Nephron progenitor cell (in vitro differentiated cells): ENCODE results near the gene PPM1N.

Experiments used
- DNase-seq: peaks from one replicate; pipeline ENCODE4 v3.0.0; 2021
- H3K27ac Mint-ChIP-seq: 2 replicates; pipeline ENCODE4 v1.8.0; 2021; ENCODE audit warnings: mild to moderate bottlenecking, moderate library complexity, mixed read lengths
- H3K27me3 Mint-ChIP-seq: 2 replicates; pipeline ENCODE4 v1.8.0; 2021; ENCODE audit warnings: mild to moderate bottlenecking, low read depth, mixed read lengths; ENCODE audit not compliant: poor library complexity
- H3K36me3 Mint-ChIP-seq: 2 replicates; pipeline ENCODE4 v1.8.0; 2021; ENCODE audit warnings: low read depth, mixed read lengths
- H3K4me1 Mint-ChIP-seq: 2 replicates; pipeline ENCODE4 v1.8.0; 2021; ENCODE audit warnings: mixed read lengths
- H3K4me3 Mint-ChIP-seq: 2 replicates; pipeline ENCODE4 v1.8.0; 2021; ENCODE audit warnings: mild to moderate bottlenecking, moderate library complexity, mixed read lengths
- H3K9me3 Mint-ChIP-seq: 2 replicates; pipeline ENCODE4 v1.8.0; 2021; ENCODE audit warnings: mild to moderate bottlenecking, moderate library complexity, mixed read lengths
- TF ChIP-seq, protein P1 (sequence below): fragments of 200-600 bp; sonication (generic); IDR thresholded peaks from 2 replicates; pipeline ENCODE4 v1.5.0; 2021; ENCODE audit warnings: antibody characterized with exemption

The PPM1N gene

DNA sequence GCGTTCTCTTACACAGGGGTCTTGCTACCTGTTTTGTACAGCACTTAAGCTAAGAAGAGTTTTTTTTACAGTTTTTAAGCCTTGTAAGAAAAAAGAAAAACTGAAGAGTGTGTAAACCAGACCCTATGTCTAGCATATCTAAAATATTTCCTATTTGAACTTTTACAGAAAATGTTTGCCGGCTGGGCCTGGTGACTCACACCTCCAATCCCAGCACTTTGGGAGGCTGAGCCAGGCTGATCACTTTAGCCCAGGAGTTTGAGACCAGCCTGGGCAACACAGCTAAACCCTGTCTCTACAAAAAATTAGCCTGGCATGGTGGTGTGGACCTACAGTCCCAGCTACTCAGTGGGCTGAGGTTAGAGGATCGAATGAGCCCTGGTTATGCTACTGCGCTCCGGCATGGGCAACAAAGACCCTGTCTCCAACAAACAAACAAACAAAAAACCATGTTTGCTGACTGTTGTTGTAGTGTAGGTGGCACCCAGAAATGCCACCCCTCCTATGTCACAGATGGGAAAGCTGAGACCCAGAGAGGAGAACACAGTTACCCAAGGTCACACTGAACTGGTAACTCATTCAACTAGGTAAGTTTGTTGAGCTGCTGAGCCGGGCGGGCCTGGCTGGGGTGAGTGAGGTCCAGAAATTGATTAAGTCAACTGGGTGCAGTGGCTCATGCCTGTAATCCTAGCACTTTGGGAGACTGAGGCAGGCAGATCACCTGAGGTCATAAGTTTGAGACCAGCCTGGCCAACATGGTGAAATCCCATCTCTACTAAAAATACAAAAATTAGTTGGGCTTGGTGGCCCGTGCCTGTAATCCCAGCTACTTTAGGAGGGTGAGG is 7.1 kb downstream of the PPM1N start:
- DNase-seq = no peak
- no peak overlapping the region for H3K27ac Mint-ChIP-seq
- peaks cover 25% of the 10 kb centered on the region for H3K27me3 Mint-ChIP-seq
- no peaks in the 10 kb centered on the region for H3K36me3 Mint-ChIP-seq
- H3K4me3 Mint-ChIP-seq = peak overlapping the region; percentile 58
- TF ChIP-seq, protein P1, sequence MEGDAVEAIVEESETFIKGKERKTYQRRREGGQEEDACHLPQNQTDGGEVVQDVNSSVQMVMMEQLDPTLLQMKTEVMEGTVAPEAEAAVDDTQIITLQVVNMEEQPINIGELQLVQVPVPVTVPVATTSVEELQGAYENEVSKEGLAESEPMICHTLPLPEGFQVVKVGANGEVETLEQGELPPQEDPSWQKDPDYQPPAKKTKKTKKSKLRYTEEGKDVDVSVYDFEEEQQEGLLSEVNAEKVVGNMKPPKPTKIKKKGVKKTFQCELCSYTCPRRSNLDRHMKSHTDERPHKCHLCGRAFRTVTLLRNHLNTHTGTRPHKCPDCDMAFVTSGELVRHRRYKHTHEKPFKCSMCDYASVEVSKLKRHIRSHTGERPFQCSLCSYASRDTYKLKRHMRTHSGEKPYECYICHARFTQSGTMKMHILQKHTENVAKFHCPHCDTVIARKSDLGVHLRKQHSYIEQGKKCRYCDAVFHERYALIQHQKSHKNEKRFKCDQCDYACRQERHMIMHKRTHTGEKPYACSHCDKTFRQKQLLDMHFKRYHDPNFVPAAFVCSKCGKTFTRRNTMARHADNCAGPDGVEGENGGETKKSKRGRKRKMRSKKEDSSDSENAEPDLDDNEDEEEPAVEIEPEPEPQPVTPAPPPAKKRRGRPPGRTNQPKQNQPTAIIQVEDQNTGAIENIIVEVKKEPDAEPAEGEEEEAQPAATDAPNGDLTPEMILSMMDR = no peak
- H3K4me1 Mint-ChIP-seq = peaks cover 26% of the 10 kb centered on the region
- no peaks in the 10 kb centered on the region for H3K9me3 Mint-ChIP-seq

DNA sequence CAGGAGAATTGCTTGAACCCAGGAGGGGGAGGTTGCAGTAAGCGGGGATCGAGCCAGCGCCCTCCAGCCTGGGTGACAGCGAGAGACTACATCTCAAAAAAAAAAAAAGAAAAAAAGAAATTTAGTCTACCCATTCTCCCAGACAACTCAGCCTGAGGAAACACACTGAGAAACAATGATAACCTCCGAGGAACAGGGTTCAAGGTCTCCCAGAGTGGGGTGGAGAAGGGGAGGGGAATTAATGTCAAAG is 7.7 kb downstream of the PPM1N start:
- Mint-ChIP-seq H3K27me3 (peaks cover 20% of the 10 kb centered on the region), H3K9me3 (no peaks in the 10 kb centered on the region), H3K4me1 (peaks cover 26% of the 10 kb centered on the region), H3K36me3 (peaks cover 2% of the 10 kb centered on the region), H3K27ac (no peak overlapping the region), H3K4me3 (peak overlapping the region; percentile 58)
- no peak for DNase-seq
- TF ChIP-seq, protein P1 = no peak

DNA sequence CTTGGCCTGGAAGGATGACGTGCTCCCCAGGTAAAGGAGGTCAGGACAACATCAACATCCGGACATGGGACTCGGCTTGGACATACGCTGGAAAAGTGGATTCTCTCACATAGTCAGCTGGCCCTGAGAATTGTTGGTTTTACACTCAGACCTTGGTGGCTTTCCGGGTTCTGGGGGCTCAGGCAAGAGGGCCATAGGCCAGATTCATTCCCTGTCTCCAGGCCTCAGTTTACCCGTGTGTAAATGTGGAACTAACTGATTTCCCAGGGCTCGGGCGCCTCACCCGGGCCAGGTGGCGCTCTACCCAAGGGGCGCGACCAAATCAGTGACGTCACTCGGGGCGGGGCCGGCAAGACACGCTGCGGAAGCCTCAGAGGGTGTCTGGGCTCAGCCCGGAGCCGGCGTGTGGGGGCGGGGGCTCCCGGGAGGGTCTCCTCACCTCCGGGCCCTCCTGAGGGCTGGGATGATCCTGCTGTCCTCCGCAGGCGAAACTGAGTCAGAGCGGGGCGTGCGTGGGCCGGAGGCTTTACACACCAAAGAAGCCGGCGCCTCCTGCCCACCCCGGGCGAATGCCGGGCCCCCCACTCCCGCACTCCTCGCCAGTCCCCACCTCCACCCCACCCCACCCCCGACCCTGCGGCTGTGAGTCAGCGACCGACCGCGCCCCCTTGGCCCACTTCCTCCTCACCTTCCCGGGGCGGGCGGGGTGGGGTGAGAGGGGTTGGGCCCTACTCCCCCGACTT is 8.2 kb downstream of the PPM1N start:
- TF ChIP-seq, protein P1 = no peak
- peak overlapping the region; percentile 90 for H3K27ac Mint-ChIP-seq
- peaks cover 4% of the 10 kb centered on the region for H3K36me3 Mint-ChIP-seq
- no peaks in the 10 kb centered on the region for H3K9me3 Mint-ChIP-seq
- peak; percentile 98 for DNase-seq
- peaks cover 15% of the 10 kb centered on the region for H3K27me3 Mint-ChIP-seq
- peaks cover 26% of the 10 kb centered on the region for H3K4me1 Mint-ChIP-seq
- peak overlapping the region; percentile 98 for H3K4me3 Mint-ChIP-seq

DNA sequence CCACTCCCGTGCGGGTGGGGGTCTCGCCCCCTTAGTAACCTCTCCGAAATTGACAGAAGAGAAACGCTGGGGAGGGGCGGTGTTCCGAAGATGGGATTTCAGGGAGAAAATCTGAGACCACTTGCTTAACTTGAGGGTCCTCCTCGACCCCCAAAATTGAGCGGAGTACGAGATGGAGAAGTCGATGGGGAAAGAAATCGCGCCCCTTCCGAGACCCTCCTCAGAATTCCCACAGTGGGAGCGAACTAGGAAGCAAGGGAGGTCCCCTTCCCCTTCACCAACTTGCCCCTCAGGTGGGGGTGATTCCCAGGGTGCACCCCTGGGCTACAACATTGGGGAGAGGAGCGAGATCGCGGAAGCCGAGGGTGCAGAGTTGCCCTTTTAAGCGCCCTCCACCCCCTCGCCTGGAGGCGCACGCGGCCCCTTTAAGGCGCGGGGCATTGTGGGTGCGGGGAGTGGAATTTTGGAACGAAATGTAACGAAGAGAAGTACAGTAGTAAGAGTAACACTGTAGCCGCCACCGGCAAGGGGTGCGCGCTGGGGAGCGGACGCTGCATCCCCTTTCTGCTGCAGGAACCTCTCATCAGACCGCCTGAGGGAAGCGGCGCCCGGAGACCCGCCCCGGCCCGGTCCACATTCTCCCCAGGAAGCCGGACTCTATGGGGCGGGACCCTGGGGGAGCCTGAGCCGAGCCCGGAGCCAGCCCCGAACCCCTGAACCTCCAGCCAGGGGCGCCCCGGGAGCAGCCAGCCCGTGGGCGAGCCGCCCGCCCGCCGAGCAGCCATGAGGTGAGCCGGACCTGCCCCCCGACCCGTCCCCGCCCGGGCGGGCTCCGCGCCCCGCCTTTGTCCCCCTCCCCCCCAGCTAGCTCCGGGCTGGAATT is 9.0 kb downstream of the PPM1N start, which contains the start of gene VASP:
TSS of gene VASP (plus strand) at position 491 of the 883 bp plus-strand sequence. CDS start at position 784, 293 bp downstream.
- H3K9me3 Mint-ChIP-seq = no peaks in the 10 kb centered on the region
- H3K27me3 Mint-ChIP-seq = peaks cover 7% of the 10 kb centered on the region
- H3K4me1 Mint-ChIP-seq = peaks cover 26% of the 10 kb centered on the region
- H3K27ac Mint-ChIP-seq = peak within 1 kb of the TSS; percentile 90
- peak; percentile 76 for DNase-seq
- peaks cover 4% of the 10 kb centered on the region for H3K36me3 Mint-ChIP-seq
- TF ChIP-seq, protein P1 = no peak
- peak within 1 kb of the TSS; percentile 98 for H3K4me3 Mint-ChIP-seq

DNA sequence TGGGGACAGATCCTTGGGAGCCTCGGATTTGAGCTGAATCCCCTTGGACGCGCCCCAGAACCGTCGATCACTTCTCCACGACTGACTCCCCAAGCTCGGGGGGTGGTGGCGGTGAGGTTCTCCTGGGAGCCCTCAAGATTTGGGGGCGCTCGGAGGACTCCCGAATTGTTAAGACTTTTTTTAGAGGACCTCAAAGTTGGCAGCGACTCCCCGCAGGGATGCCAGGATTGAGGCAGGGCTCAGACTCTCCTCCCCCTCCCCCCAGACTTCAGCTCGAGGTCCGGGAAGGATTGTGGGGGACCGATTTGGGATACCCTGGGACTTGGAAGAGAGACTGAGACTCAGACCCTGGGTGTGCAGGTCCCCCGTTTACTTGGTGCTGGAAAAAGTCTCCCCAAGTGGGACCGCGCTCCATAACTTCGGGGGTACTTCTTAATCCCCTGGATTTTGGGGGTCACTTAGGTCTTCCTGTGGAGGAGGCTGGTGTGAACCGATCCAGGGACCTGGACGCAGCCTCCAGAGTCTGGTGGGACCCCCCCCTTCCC is 9.7 kb downstream of the PPM1N start:
- Mint-ChIP-seq H3K4me3 (peak overlapping the region; percentile 90), H3K4me1 (peaks cover 24% of the 10 kb centered on the region), H3K27ac (no peak overlapping the region), H3K36me3 (peaks cover 4% of the 10 kb centered on the region), H3K9me3 (no peaks in the 10 kb centered on the region), H3K27me3 (peaks cover 3% of the 10 kb centered on the region)
- DNase-seq = no peak
- TF ChIP-seq, protein P1 = no peak
